HepG2 (cell line): ENCODE data around the gene RBM47. TPM values are rescaled to one million over a fixed set of nuclear protein-coding genes. Genes with fewer than 3 reads are reported as not detected.

Source experiments
- DPF2 ChIP-seq: sonication (generic); formaldehyde crosslinking; IDR thresholded peaks from 2 replicates; pipeline ENCODE4 v1.4.0; 2020; ENCODE audit warnings: mild to moderate bottlenecking, low read depth, missing genetic modification reagents, borderline replicate concordance
- DRAP1 ChIP-seq: IDR thresholded peaks from 2 replicates; pipeline ENCODE4 v1.6.1; 2016; ENCODE audit warnings: missing genetic modification reagents, missing compliant biosample characterization
- ELF3 ChIP-seq: IDR thresholded peaks from 2 replicates; pipeline ENCODE4 v1.6.1; 2016; ENCODE audit warnings: missing genetic modification reagents, missing compliant biosample characterization
- HDAC1 ChIP-seq: sonication (generic); formaldehyde crosslinking; IDR thresholded peaks from 2 replicates; pipeline ENCODE4 v1.5.1; 2020; ENCODE audit warnings: mild to moderate bottlenecking, missing genetic modification reagents
- HNF4G ChIP-seq, 2 experiments: sonication (generic) in 1 of 2; formaldehyde crosslinking in 1 of 2; IDR thresholded peaks; 2 replicates each; pipeline versions ENCODE4 v1.4.0 to v1.6.1; 2011 to 2020; ENCODE audit warnings: borderline replicate concordance in 2 of 2, low read depth in 2 of 2, mild to moderate bottlenecking in 2 of 2, low read length in 1 of 2, missing genetic modification reagents in 1 of 2, moderate library complexity in 1 of 2
- JDP2 ChIP-seq: sonication (generic); formaldehyde crosslinking; IDR thresholded peaks from 2 replicates; pipeline ENCODE4 v1.8.1; 2022; ENCODE audit warnings: missing genetic modification reagents, borderline replicate concordance
- KLF9 ChIP-seq: IDR thresholded peaks from 2 replicates; pipeline ENCODE4 v1.6.1; 2016; ENCODE audit warnings: low read depth
- MAF1 ChIP-seq: sonication (generic); formaldehyde crosslinking; IDR thresholded peaks from 2 replicates; pipeline ENCODE4 v1.5.0; 2020; ENCODE audit warnings: missing genetic modification reagents, borderline replicate concordance
- PHF21A ChIP-seq: sonication (generic); formaldehyde crosslinking; IDR thresholded peaks from 2 replicates; pipeline ENCODE4 v1.5.0; 2020; ENCODE audit warnings: mild to moderate bottlenecking, missing genetic modification reagents
- PRMT3 ChIP-seq: sonication (generic); formaldehyde crosslinking; IDR thresholded peaks from 2 replicates; pipeline ENCODE4 v1.8.1; 2022; ENCODE audit warnings: low read depth, mild to moderate bottlenecking, moderate library complexity, missing genetic modification reagents, borderline replicate concordance
- TARDBP ChIP-seq: sonication (generic); formaldehyde crosslinking; IDR thresholded peaks from 2 replicates; pipeline ENCODE4 v1.8.0; 2022; ENCODE audit warnings: mild to moderate bottlenecking, missing genetic modification reagents
- TRIM24 ChIP-seq: sonication (generic); formaldehyde crosslinking; IDR thresholded peaks from 2 replicates; pipeline ENCODE4 v1.8.0; 2022; ENCODE audit warnings: mild to moderate bottlenecking, missing genetic modification reagents
- TSC22D2 ChIP-seq: sonication (generic); formaldehyde crosslinking; IDR thresholded peaks from 2 replicates; pipeline ENCODE4 v1.5.1; 2020; ENCODE audit warnings: missing genetic modification reagents, mild to moderate bottlenecking, borderline replicate concordance
- YY1 ChIP-seq: IDR thresholded peaks from 2 replicates; pipeline ENCODE4 v1.6.1; 2011; ENCODE audit warnings: low read length, low read depth, moderate library complexity, mild to moderate bottlenecking; ENCODE audit not compliant: insufficient read depth, insufficient replicate concordance
- ZBTB38 ChIP-seq: sonication (generic); formaldehyde crosslinking; IDR thresholded peaks from 2 replicates; pipeline ENCODE4 v1.5.1; 2020; ENCODE audit warnings: mild to moderate bottlenecking, missing genetic modification reagents
- ZBTB7A ChIP-seq: sonication (generic); formaldehyde crosslinking; IDR thresholded peaks from 2 replicates; pipeline ENCODE4 v1.8.0; 2022; ENCODE audit warnings: mild to moderate bottlenecking, missing genetic modification reagents
- ZFYVE20 ChIP-seq: sonication (generic); formaldehyde crosslinking; IDR thresholded peaks from 2 replicates; pipeline ENCODE4 v1.8.0; 2023; ENCODE audit warnings: low read depth, mild to moderate bottlenecking, moderate library complexity, missing genetic modification reagents, borderline replicate concordance
- ZMYM4 ChIP-seq: sonication (generic); formaldehyde crosslinking; IDR thresholded peaks from 2 replicates; pipeline ENCODE4 v1.8.1; 2023; ENCODE audit warnings: mild to moderate bottlenecking, missing genetic modification reagents
- ZNF282 ChIP-seq: fragments of 450-650 bp; IDR thresholded peaks from 2 replicates; pipeline ENCODE4 v1.6.1; 2018; ENCODE audit not compliant: partially characterized antibody
- ZNF569 ChIP-seq: sonication (generic); formaldehyde crosslinking; IDR thresholded peaks from 2 replicates; pipeline ENCODE4 v1.5.0; 2020; ENCODE audit warnings: mild to moderate bottlenecking, missing genetic modification reagents, moderate library complexity, borderline replicate concordance
- ZNF891 ChIP-seq: sonication (generic); formaldehyde crosslinking; IDR thresholded peaks from 2 replicates; pipeline ENCODE4 v1.5.0; 2020; ENCODE audit warnings: mild to moderate bottlenecking, missing genetic modification reagents
- polyA plus RNA-seq, 8 experiments: library from polyadenylated mRNA; depleted of rRNA in 3 of 8; stranded (reverse) in 7 of 8; unstranded in 1 of 8; fragments of >200 nt; fragmentation: Illumina TruSeq in 4 of 8; extraction: Trizol in 4 of 8; gene quantifications; 2 replicates each; pipeline versions ENCODE4 v1.2.1 to v1.2.3, GENCODE V29; 2011 to 2016; ENCODE audit warnings: low read depth in 4 of 8, missing spikeins in 1 of 8, mixed read lengths in 1 of 8; ENCODE audit not compliant: insufficient read depth in 1 of 8
- total RNA-seq, 5 experiments: library from RNA; depleted of rRNA; stranded (reverse); fragments of >200 nt; fragmentation: Illumina TruSeq; extraction: Trizol; gene quantifications; 2 replicates each; pipeline ENCODE4 v1.2.3, GENCODE V29; 2016; ENCODE audit warnings: low read depth in 1 of 5
- TF ChIP-seq, protein P1 (sequence below): sonication (generic); formaldehyde crosslinking; IDR thresholded peaks from 2 replicates; pipeline ENCODE4 v1.4.0; 2020; ENCODE audit warnings: mild to moderate bottlenecking, missing genetic modification reagents
- TF ChIP-seq, protein P2 (sequence below): sonication (generic); formaldehyde crosslinking; IDR thresholded peaks from 2 replicates; pipeline ENCODE4 v1.5.0; 2020; ENCODE audit warnings: mild to moderate bottlenecking, missing genetic modification reagents, borderline replicate concordance
- TF ChIP-seq, protein P3 (sequence below): sonication (generic); formaldehyde crosslinking; IDR thresholded peaks from 2 replicates; pipeline ENCODE4 v1.4.0; 2020; ENCODE audit warnings: mild to moderate bottlenecking, missing genetic modification reagents

The RBM47 gene
- total and polyA plus RNA-seq, 2 of the 13 experiments (the other 11 are each of a cell fraction or from before 2014, with no cell fraction given): 1.2 to 2.5 TPM

GRCh38 chr4:40576651-40577480, 52.8 kb downstream of the RBM47 start (continued):
- TF ChIP-seq ZFYVE20 (CRISPR knock-in tag) (no peak), DRAP1 (CRISPR knock-in tag) (peak; percentile 67; the same call in 1 of the 2 replicates), ZNF891 (CRISPR knock-in tag) (no peak), PRMT3 (no peak), HDAC1 (peak; percentile 56), HNF4G (IDR thresholded peaks at IDR 0.05; ENCODE audit: borderline replicate concordance, low read depth, low read length) (peak; percentile 82), HNF4G (CRISPR knock-in tag; IDR thresholded peaks at IDR 0.05; ENCODE audit: borderline replicate concordance, low read depth) (peak; percentile 66; the same call in 1 of the 2 replicates), ZMYM4 (CRISPR knock-in tag) (peak; percentile 95), ZNF282 (no peak), ZBTB38 (no peak), ZNF569 (no peak), ZBTB7A (CRISPR knock-in tag) (no peak), KLF9 (CRISPR knock-in tag) (no peak), JDP2 (no peak), YY1 (no peak), TRIM24 (CRISPR knock-in tag) (no peak), TSC22D2 (CRISPR knock-in tag) (no peak), MAF1 (CRISPR knock-in tag) (no peak), ELF3 (peak; percentile 96), PHF21A (CRISPR knock-in tag) (peak; percentile 86), DPF2 (CRISPR knock-in tag) (peak; percentile 30; the same call in 1 of the 2 replicates), TARDBP (peak; percentile 68)
- TF ChIP-seq, protein P1, sequence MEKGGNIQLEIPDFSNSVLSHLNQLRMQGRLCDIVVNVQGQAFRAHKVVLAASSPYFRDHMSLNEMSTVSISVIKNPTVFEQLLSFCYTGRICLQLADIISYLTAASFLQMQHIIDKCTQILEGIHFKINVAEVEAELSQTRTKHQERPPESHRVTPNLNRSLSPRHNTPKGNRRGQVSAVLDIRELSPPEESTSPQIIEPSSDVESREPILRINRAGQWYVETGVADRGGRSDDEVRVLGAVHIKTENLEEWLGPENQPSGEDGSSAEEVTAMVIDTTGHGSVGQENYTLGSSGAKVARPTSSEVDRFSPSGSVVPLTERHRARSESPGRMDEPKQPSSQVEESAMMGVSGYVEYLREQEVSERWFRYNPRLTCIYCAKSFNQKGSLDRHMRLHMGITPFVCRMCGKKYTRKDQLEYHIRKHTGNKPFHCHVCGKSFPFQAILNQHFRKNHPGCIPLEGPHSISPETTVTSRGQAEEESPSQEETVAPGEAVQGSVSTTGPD (CRISPR knock-in tag): no peak
- TF ChIP-seq, protein P2, sequence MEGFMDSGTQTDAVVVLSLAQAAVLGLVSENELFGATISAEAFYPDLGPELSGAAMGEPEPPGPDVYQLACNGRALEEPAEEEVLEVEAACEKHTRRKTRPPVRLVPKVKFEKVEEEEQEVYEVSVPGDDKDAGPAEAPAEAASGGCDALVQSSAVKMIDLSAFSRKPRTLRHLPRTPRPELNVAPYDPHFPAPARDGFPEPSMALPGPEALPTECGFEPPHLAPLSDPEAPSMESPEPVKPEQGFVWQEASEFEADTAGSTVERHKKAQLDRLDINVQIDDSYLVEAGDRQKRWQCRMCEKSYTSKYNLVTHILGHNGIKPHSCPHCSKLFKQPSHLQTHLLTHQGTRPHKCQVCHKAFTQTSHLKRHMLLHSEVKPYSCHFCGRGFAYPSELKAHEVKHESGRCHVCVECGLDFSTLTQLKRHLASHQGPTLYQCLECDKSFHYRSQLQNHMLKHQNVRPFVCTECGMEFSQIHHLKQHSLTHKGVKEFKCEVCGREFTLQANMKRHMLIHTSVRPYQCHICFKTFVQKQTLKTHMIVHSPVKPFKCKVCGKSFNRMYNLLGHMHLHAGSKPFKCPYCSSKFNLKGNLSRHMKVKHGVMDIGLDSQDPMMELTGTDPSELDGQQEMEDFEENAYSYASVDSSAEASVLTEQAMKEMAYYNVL (CRISPR knock-in tag): no peak; the same call in 1 of the 2 replicates
- TF ChIP-seq, protein P3, sequence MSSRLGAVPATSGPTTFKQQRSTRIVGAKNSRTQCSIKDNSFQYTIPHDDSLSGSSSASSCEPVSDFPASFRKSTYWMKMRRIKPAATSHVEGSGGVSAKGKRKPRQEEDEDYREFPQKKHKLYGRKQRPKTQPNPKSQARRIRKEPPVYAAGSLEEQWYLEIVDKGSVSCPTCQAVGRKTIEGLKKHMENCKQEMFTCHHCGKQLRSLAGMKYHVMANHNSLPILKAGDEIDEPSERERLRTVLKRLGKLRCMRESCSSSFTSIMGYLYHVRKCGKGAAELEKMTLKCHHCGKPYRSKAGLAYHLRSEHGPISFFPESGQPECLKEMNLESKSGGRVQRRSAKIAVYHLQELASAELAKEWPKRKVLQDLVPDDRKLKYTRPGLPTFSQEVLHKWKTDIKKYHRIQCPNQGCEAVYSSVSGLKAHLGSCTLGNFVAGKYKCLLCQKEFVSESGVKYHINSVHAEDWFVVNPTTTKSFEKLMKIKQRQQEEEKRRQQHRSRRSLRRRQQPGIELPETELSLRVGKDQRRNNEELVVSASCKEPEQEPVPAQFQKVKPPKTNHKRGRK (CRISPR knock-in tag): no peak
